Epithelial cell of esophagus (primary cell): ENCODE results near the gene FOXP4.

Experiments used
- DNase-seq: peaks from one replicate; pipeline ENCODE4 v3.0.0; 2010; ENCODE audit warnings: low read depth
- H3K4me3 ChIP-seq: 2 replicates; pipeline ENCODE4 v1.5.1; 2011; ENCODE audit warnings: mild to moderate bottlenecking, low read length, control low read depth
- CTCF ChIP-seq: IDR thresholded peaks from 2 replicates; pipeline ENCODE4 v1.5.1; 2011; ENCODE audit warnings: low read depth, mild to moderate bottlenecking, low read length, control low read depth, inconsistent platforms; ENCODE audit not compliant: insufficient read depth; ENCODE audit errors: missing control alignments

Gene FOXP4

GRCh38 chr6:41545703-41546474 lies at the start of gene FOXP4:
TSS of gene FOXP4 (plus strand) at chr6:41546381. CDS start at chr6:41565761, 19,380 bp downstream.
- no peak for TF ChIP-seq CTCF
- peak; percentile 97 for DNase-seq
- H3K4me3 ChIP-seq, result peak within 1 kb of the TSS; percentile 78

GRCh38 chr6:41497573-41497972 lies 48.6 kb upstream of the FOXP4 start:
- no peak overlapping the region for H3K4me3 ChIP-seq
- no peak for DNase-seq
- no peak for TF ChIP-seq CTCF

GRCh38 chr6:41497994-41498393 lies 48.2 kb upstream of the FOXP4 start:
- H3K4me3 ChIP-seq, result no peak overlapping the region
- TF ChIP-seq CTCF, result no peak
- DNase-seq, result peak; percentile 37

- no peak overlapping the region for H3K4me3 ChIP-seq
- no peak for DNase-seq
- TF ChIP-seq CTCF, result no peak
These were observed 47.1 kb upstream of the FOXP4 start for GRCh38 chr6:41498968-41499599.

- no peak overlapping the region for H3K4me3 ChIP-seq
- DNase-seq, result no peak
- no peak for TF ChIP-seq CTCF
These were observed 45.6 kb upstream of the FOXP4 start for GRCh38 chr6:41500561-41500960.

- no peak for DNase-seq
- H3K4me3 ChIP-seq, result no peak overlapping the region
- TF ChIP-seq CTCF, result no peak
These were observed 43.6 kb upstream of the FOXP4 start for GRCh38 chr6:41502566-41502916.
